GM12878 (cell line): ENCODE data around the gene TMEM163. TPM values are rescaled to one million over a fixed set of nuclear protein-coding genes. Genes with fewer than 3 reads are reported as not detected.

Source experiments
- ATAC-seq: fragments of 200-7000 bp; cut with Tn5 transposase; 3 replicates; pipeline ENCODE4 v1.9.1; 2020; ENCODE audit warnings: mild to moderate bottlenecking, moderate library complexity
- BruUV-seq: library from RNA; stranded (reverse); fragments of 400-500 nt; replicated peaks from 2 replicates; lab custom pipeline; 2021; lab: Mats Ljungman, UMichigan
- CTCF ChIA-PET: fragments of 300-600 bp; sonication (Branson Sonifier 250); formaldehyde crosslinking; extraction: SDS; loops from one replicate; lab custom pipeline; 2021; ENCODE audit warnings: inconsistent platforms; lab: Yijun Ruan, JAX
- POLR2A ChIA-PET: fragments of 350-600 bp; formaldehyde crosslinking; extraction: SDS; loops from one replicate; lab custom pipeline; 2021; ENCODE audit warnings: inconsistent platforms; lab: Charles Lee
- RAD21 ChIA-PET: fragments of 300-600 bp; sonication (Branson Sonifier 250); formaldehyde crosslinking; loops from one replicate; lab custom pipeline; 2023; ENCODE audit warnings: antibody characterized with exemption; ENCODE audit not compliant: unreplicated experiment; lab: Charles Lee
- SMC1A ChIA-PET: fragments of 300-600 bp; sonication (Branson Sonifier 250); formaldehyde crosslinking; loops from one replicate; lab custom pipeline; 2023; ENCODE audit not compliant: unreplicated experiment, uncharacterized antibody; lab: Charles Lee
- DNase-seq: peaks from one replicate; pipeline ENCODE4 v3.0.0-alpha.2; 2011; ENCODE audit warnings: low read depth, low spot score
- FAIRE-seq: peaks from 3 replicates; lab custom pipeline; 2011; peaks lifted over from hg19 to GRCh38; lab: Jason Lieb, UNC
- H2AFZ ChIP-seq: 2 replicates; pipeline ENCODE4 v1.6.0; 2011; ENCODE audit warnings: low read depth, low read length, control low read depth; ENCODE audit not compliant: control insufficient read depth
- H3K27ac ChIP-seq: 2 replicates; pipeline ENCODE4 v1.5.1; 2011; ENCODE audit warnings: control low read depth; ENCODE audit not compliant: control insufficient read depth, insufficient read depth
- H3K27me3 ChIP-seq, 2 experiments: replicated peaks in 1 of 2; 2 replicates each; pipeline versions ENCODE4 v1.6.0 to v1.6.1; 2011; ENCODE audit warnings: low read length in 1 of 2; ENCODE audit not compliant: control insufficient read depth in 2 of 2, insufficient read depth in 2 of 2
- H3K36me3 ChIP-seq, 2 experiments: 2 replicates each; pipeline ENCODE4 v1.5.1; 2011; ENCODE audit warnings: low read length in 1 of 2; ENCODE audit not compliant: control insufficient read depth in 2 of 2, insufficient read depth in 2 of 2
- H3K4me1 ChIP-seq: 2 replicates; pipeline ENCODE4 v1.6.1; 2011; ENCODE audit warnings: mild to moderate bottlenecking, low read length, moderate library complexity, mixed read lengths; ENCODE audit not compliant: control insufficient read depth, insufficient read depth
- H3K4me2 ChIP-seq: 2 replicates; pipeline ENCODE4 v1.6.0; 2011; ENCODE audit warnings: control low read depth; ENCODE audit not compliant: control insufficient read depth, insufficient read depth
- H3K4me3 ChIP-seq: fragments of 200-600 bp; sonication (generic); 2 replicates; pipeline ENCODE4 v1.5.1; 2016
- H3K79me2 ChIP-seq: 2 replicates; pipeline ENCODE4 v1.6.0; 2011; ENCODE audit warnings: low read length; ENCODE audit not compliant: control insufficient read depth, insufficient read depth
- H3K9ac ChIP-seq: 2 replicates; pipeline ENCODE4 v1.8.0; 2011; ENCODE audit warnings: low read length, control low read depth, mixed read lengths; ENCODE audit not compliant: control insufficient read depth, insufficient read depth
- H3K9me3 ChIP-seq: replicated peaks from 3 replicates; pipeline ENCODE4 v1.5.1; 2011; ENCODE audit warnings: mild to moderate bottlenecking, low read length; ENCODE audit not compliant: control insufficient read depth, insufficient read depth
- H4K20me1 ChIP-seq: 2 replicates; pipeline ENCODE4 v1.6.0; 2011; ENCODE audit not compliant: control insufficient read depth, insufficient read depth
- BACH1 ChIP-seq: fragments of 450-650 bp; IDR thresholded peaks from 2 replicates; pipeline ENCODE4 v1.6.1; 2017; ENCODE audit warnings: mild to moderate bottlenecking, borderline replicate concordance
- BCL11A ChIP-seq: IDR thresholded peaks from 2 replicates; pipeline ENCODE4 v1.6.1; 2011; ENCODE audit warnings: low read depth, low read length
- CHD1 ChIP-seq: IDR thresholded peaks from 2 replicates; pipeline ENCODE4 v1.6.1; 2012; ENCODE audit warnings: low read depth, low read length, improper control_type of control experiment
- CREM ChIP-seq: IDR thresholded peaks from 2 replicates; pipeline ENCODE4 v1.6.1; 2014; ENCODE audit warnings: antibody characterized with exemption, low read depth
- EED ChIP-seq: sonication (generic); IDR thresholded peaks from 2 replicates; pipeline ENCODE4 v1.6.1; 2016; ENCODE audit warnings: antibody characterized with exemption, low read depth
- SMAD5 ChIP-seq: IDR thresholded peaks from 2 replicates; pipeline ENCODE4 v1.6.1; 2016; ENCODE audit warnings: antibody characterized with exemption, low read depth
- SMARCA5 ChIP-seq: fragments of 450-650 bp; IDR thresholded peaks from 2 replicates; pipeline ENCODE4 v1.6.1; 2017; ENCODE audit warnings: mild to moderate bottlenecking
- SREBF2 ChIP-seq: IDR thresholded peaks from 2 replicates; pipeline ENCODE4 v1.6.1; 2012; ENCODE audit warnings: mild to moderate bottlenecking, low read length
- TCF3 ChIP-seq: IDR thresholded peaks from 2 replicates; pipeline ENCODE4 v1.6.1; 2012; ENCODE audit warnings: low read depth, mild to moderate bottlenecking, low read length, borderline replicate concordance; ENCODE audit not compliant: insufficient read depth
- ZNF384 ChIP-seq: IDR thresholded peaks from 2 replicates; pipeline ENCODE4 v1.6.1; 2012; ENCODE audit warnings: low read depth, mild to moderate bottlenecking, low read length, improper control_type of control experiment, borderline replicate concordance
- WGBS: methylation state at CpG from one replicate; pipeline ENCODE4 v1.1.6; 2016; ENCODE audit warnings: low lambda C conversion rate; ENCODE audit not compliant: insufficient replicate concordance, insufficient coverage; ENCODE audit errors: missing lambda C conversion rate; 5-methylcytosine and 5-hydroxymethylcytosine counted together
- in situ Hi-C: fragments of 300-500 bp; cut with MboI; formaldehyde crosslinking; loops from 9 replicates; pipeline ENCODE4 v1.14.3; 2018; ENCODE audit warnings: mixed read lengths
- intact Hi-C: fragments of 100-400 bp; cut with micrococcal nuclease; formaldehyde crosslinking; loops from one replicate; pipeline ENCODE4 v1.14.2; 2022; ENCODE audit not compliant: unreplicated experiment
- polyA plus RNA-seq, 11 experiments: library from polyadenylated mRNA; depleted of rRNA in 4 of 11; unstranded in 6 of 11; stranded (reverse) in 5 of 11; fragments of >200 nt; fragmentation: Nextera tagmentation in 4 of 11; fragmentation: Illumina TruSeq in 1 of 11; extraction: Ambion mirVana in 4 of 11; extraction: Trizol in 1 of 11; gene quantifications; 1 replicate in 1 of 11; 2 replicates in 10 of 11; pipeline versions ENCODE4 v1.2.1 to v1.2.3, GENCODE V29; 2011 to 2016; ENCODE audit warnings: inconsistent platforms in 2 of 11, missing spikeins in 2 of 11, low read depth in 1 of 11
- total RNA-seq, 4 experiments: library from RNA; depleted of rRNA in 3 of 4; stranded (reverse); fragments of >200 nt in 3 of 4; fragmentation: Illumina TruSeq in 1 of 4; extraction: Trizol in 1 of 4; gene quantifications; 2 replicates each; pipeline versions ENCODE4 v1.2.1 to v1.2.3, GENCODE V29; 2013 to 2021
- TF ChIP-seq, protein P1 (sequence below): fragments of 450-650 bp; formaldehyde crosslinking; IDR thresholded peaks from 2 replicates; pipeline ENCODE4 v1.4.0; 2022; ENCODE audit warnings: mild to moderate bottlenecking, moderate library complexity

TMEM163 gene
- total and polyA plus RNA-seq, 10 of the 15 experiments (the other 5 are each of a cell fraction or from before 2014, with no cell fraction given), result 0.05 to 0.11 (median 0.07) TPM; not detected in 4

DNA sequence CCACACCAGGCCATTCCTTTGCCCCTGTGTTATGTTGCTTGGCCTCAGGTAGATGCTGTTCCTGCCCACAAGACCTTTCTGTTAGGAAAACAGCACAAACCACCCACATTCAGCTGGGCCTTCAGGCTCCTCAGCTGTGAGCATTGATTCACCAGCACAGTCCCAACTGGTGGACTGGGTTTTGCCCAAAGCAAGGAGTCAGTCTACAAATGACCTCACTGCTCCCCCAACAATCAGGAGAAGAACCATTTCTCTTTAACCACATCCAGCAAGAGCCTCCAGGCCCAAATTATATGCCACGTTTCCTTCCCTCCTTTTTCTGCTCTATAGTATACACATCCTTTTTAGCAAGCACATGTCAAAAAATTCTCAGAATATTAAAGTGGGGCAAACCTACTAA is 5.2 kb downstream of the TMEM163 start:
- no peak overlapping the region for H3K4me2 ChIP-seq
- DNase-seq (no peak), ATAC-seq (no peak), FAIRE-seq (no peak)
- intact Hi-C loops (no loop called here), in situ Hi-C loops (no loop called here)
- ChIA-PET CTCF (interaction anchor here (0.7 kb wide), 1 partner anchor 9 kb away, joined by 3 read pairs; no protein-coding TSS in a partner anchor), SMC1A (interaction anchor here (1.3 kb wide), 1 partner anchor 25 kb away, joined by 3 read pairs; no protein-coding TSS in a partner anchor), POLR2A (no interaction called here), RAD21 (no interaction called here)
- no peaks in the 10 kb centered on the region; the same call in 1 of the 2 replicates for H3K4me1 ChIP-seq
- H4K20me1 ChIP-seq, result no peaks in the 10 kb centered on the region
- no peak overlapping the region for H3K4me3 ChIP-seq
- WGBS, result 0% methylated on average over 1 of the region's 1 CpG
- no peak overlapping the region for H3K9ac ChIP-seq
- H3K9me3 ChIP-seq, result no peaks in the 10 kb centered on the region
- H3K36me3 ChIP-seq, result no peaks in the 10 kb centered on the region
- H3K79me2 ChIP-seq, result no peaks in the 10 kb centered on the region
- peaks cover 3 to 17% of the 10 kb centered on the region in 2 experiments; a peak in 3 of 4 replicates for H3K27me3 ChIP-seq
- H2AFZ ChIP-seq, result no peak overlapping the region
- no peak overlapping the region for H3K27ac ChIP-seq
- TF ChIP-seq TCF3 (no peak), ZNF384 (no peak), BACH1 (no peak), EED (no peak), SMARCA5 (no peak), CHD1 (no peak), SREBF2 (no peak), BCL11A (no peak), SMAD5 (no peak), CREM (no peak)
- TF ChIP-seq, protein P1, sequence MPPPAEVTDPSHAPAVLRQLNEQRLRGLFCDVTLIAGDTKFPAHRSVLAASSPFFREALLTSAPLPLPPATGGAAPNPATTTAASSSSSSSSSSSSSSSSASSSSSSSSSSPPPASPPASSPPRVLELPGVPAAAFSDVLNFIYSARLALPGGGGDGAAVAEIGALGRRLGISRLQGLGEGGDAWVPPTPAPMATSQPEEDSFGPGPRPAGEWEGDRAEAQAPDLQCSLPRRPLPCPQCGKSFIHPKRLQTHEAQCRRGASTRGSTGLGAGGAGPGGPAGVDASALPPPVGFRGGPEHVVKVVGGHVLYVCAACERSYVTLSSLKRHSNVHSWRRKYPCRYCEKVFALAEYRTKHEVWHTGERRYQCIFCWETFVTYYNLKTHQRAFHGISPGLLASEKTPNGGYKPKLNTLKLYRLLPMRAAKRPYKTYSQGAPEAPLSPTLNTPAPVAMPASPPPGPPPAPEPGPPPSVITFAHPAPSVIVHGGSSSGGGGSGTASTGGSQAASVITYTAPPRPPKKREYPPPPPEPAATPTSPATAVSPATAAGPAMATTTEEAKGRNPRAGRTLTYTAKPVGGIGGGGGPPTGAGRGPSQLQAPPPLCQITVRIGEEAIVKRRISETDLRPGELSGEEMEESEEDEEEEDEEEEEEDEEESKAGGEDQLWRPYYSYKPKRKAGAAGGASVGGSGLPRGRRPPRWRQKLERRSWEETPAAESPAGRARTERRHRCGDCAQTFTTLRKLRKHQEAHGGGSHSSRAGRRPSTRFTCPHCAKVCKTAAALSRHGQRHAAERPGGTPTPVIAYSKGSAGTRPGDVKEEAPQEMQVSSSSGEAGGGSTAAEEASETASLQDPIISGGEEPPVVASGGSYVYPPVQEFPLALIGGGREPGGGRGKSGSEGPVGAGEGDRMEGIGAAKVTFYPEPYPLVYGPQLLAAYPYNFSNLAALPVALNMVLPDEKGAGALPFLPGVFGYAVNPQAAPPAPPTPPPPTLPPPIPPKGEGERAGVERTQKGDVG (CRISPR knock-in tag), result no peak
- BruUV-seq, result no TSS peak
